Measurements from ENCODE around the gene DAPK2. TPM values are rescaled to one million over a fixed set of nuclear protein-coding genes. Genes with fewer than 3 reads are reported as not detected.
"Not testable (repeated sequence)": the region's sequence is repeated elsewhere in the genome, so short reads cannot be mapped to it uniquely, and the experiment has no call there.

The DAPK2 gene
- total RNA-seq, 1 donor from 2014 or later = 2.0 TPM

GRCh38 chr15:64092075-64092820, 46.0 kb upstream of the DAPK2 start:
- no peak for DNase-seq (ENCODE audit: low spot score, unreplicated experiment)

GRCh38 chr15:64090527-64090926, 44.2 kb upstream of the DAPK2 start:
- H3K4me1 Mint-ChIP-seq (ENCODE audit: low read depth) = peaks cover 20% of the 10 kb centered on the region
- no peak overlapping the region for H3K4me3 Mint-ChIP-seq (ENCODE audit: low read depth)
- no peak for DNase-seq (ENCODE audit: low spot score, unreplicated experiment)
- no peak overlapping the region for H3K27ac Mint-ChIP-seq
- H3K36me3 Mint-ChIP-seq (ENCODE audit: insufficient read depth) = peaks cover 18% of the 10 kb centered on the region
- TF ChIP-seq CTCF (IDR thresholded peaks at IDR 0.05; ENCODE audit: unreplicated experiment) = no peak
- no peaks in the 10 kb centered on the region for H3K27me3 Mint-ChIP-seq
- peaks cover 3% of the 10 kb centered on the region for H3K9me3 Mint-ChIP-seq (ENCODE audit: low read depth)

More at GRCh38 chr15:64092075-64092820, 46.0 kb upstream of the DAPK2 start:
- Mint-ChIP-seq H3K27me3 (no peaks in the 10 kb centered on the region), H3K9me3 (ENCODE audit: low read depth) (peaks cover 3% of the 10 kb centered on the region), H3K36me3 (ENCODE audit: insufficient read depth) (peaks cover 16% of the 10 kb centered on the region), H3K4me1 (ENCODE audit: low read depth) (peaks cover 29% of the 10 kb centered on the region), H3K27ac (peak overlapping the region; percentile 98), H3K4me3 (ENCODE audit: low read depth) (peak overlapping the region; percentile 96)
- TF ChIP-seq CTCF (IDR thresholded peaks at IDR 0.05; ENCODE audit: unreplicated experiment) = no peak

- peaks cover 3% of the 10 kb centered on the region for H3K9me3 Mint-ChIP-seq (ENCODE audit: low read depth)
- H3K27ac Mint-ChIP-seq = no peak overlapping the region
- no peak overlapping the region for H3K4me3 Mint-ChIP-seq (ENCODE audit: low read depth)
- H3K4me1 Mint-ChIP-seq (ENCODE audit: low read depth) = peaks cover 19% of the 10 kb centered on the region
- TF ChIP-seq CTCF (IDR thresholded peaks at IDR 0.05; ENCODE audit: unreplicated experiment) = no peak
- no peak for DNase-seq (ENCODE audit: low spot score, unreplicated experiment)
- H3K27me3 Mint-ChIP-seq = no peaks in the 10 kb centered on the region
- peaks cover 18% of the 10 kb centered on the region for H3K36me3 Mint-ChIP-seq (ENCODE audit: insufficient read depth)
These were observed 43.4 kb upstream of the DAPK2 start for GRCh38 chr15:64089543-64090280.

GRCh38 chr15:64082757-64083156, 36.5 kb upstream of the DAPK2 start:
- DNase-seq (ENCODE audit: low spot score, unreplicated experiment) = no peak
- Mint-ChIP-seq H3K36me3 (ENCODE audit: insufficient read depth) (peaks cover 11% of the 10 kb centered on the region), H3K27ac (no peak overlapping the region), H3K4me1 (ENCODE audit: low read depth) (no peaks in the 10 kb centered on the region), H3K27me3 (no peaks in the 10 kb centered on the region), H3K4me3 (ENCODE audit: low read depth) (no peak overlapping the region), H3K9me3 (ENCODE audit: low read depth) (no peaks in the 10 kb centered on the region)
- no peak for TF ChIP-seq CTCF (IDR thresholded peaks at IDR 0.05; ENCODE audit: unreplicated experiment)

- DNase-seq (ENCODE audit: low spot score, unreplicated experiment); H3K4me3 Mint-ChIP-seq (ENCODE audit: low read depth); H3K27ac Mint-ChIP-seq; H3K9me3 Mint-ChIP-seq (ENCODE audit: low read depth); H3K27me3 Mint-ChIP-seq: not testable (repeated sequence)
- Mint-ChIP-seq H3K4me1 (ENCODE audit: low read depth) (peaks cover 11% of the 10 kb centered on the region), H3K36me3 (ENCODE audit: insufficient read depth) (peaks cover 11% of the 10 kb centered on the region)
These were observed 27.2 kb upstream of the DAPK2 start for GRCh38 chr15:64073496-64073895.

All from progenitor cell of endocrine pancreas (in vitro differentiated cells).